GM23338 (cell line): ENCODE results near the gene KLHL22. TPM values are rescaled to one million over a fixed set of nuclear protein-coding genes. Genes with fewer than 3 reads are reported as not detected.

Experiments
- ATAC-seq: fragments of 200-7000 bp; cut with Tn5 transposase; 3 replicates; pipeline ENCODE4 v1.9.1; 2020
- DNase-seq: peaks from one replicate; pipeline ENCODE4 v3.0.0-alpha.2; 2015; ENCODE audit warnings: low spot score
- H2AFZ ChIP-seq: fragments of 200-600 bp; sonication (generic); 2 replicates; pipeline ENCODE4 v1.8.0; 2016; ENCODE audit warnings: antibody characterized with exemption, mild to moderate bottlenecking, moderate library complexity
- H3F3A ChIP-seq: fragments of 200-600 bp; sonication (generic); replicated peaks from 2 replicates; pipeline ENCODE4 v1.8.0; 2017; ENCODE audit warnings: antibody characterized with exemption, mixed run types, low read depth
- H3K27ac ChIP-seq: fragments of 200-600 bp; sonication (generic); 2 replicates; pipeline ENCODE4 v1.6.1; 2016; ENCODE audit warnings: low read depth
- H3K27me3 ChIP-seq: fragments of 200-600 bp; sonication (generic); 2 replicates; pipeline ENCODE4 v1.8.0; 2016; ENCODE audit warnings: mild to moderate bottlenecking, mixed run types, moderate library complexity; ENCODE audit not compliant: insufficient read depth
- H3K36me3 ChIP-seq: fragments of 200-600 bp; sonication (generic); 2 replicates; pipeline ENCODE4 v1.8.0; 2016; ENCODE audit warnings: mild to moderate bottlenecking; ENCODE audit not compliant: insufficient read depth
- H3K4me1 ChIP-seq: fragments of 200-600 bp; sonication (generic); 2 replicates; pipeline ENCODE4 v1.8.0; 2016; ENCODE audit warnings: mild to moderate bottlenecking, moderate library complexity; ENCODE audit not compliant: insufficient read depth
- H3K4me2 ChIP-seq: fragments of 200-600 bp; sonication (generic); 2 replicates; pipeline ENCODE4 v1.7.1; 2017; ENCODE audit warnings: mixed run types
- H3K4me3 ChIP-seq: fragments of 200-600 bp; sonication (generic); 2 replicates; pipeline ENCODE4 v1.6.1; 2016; ENCODE audit warnings: mixed run types
- H3K79me2 ChIP-seq: fragments of 200-600 bp; sonication (generic); replicated peaks from 2 replicates; pipeline ENCODE4 v1.8.0; 2017; ENCODE audit warnings: mild to moderate bottlenecking; ENCODE audit not compliant: insufficient read depth
- H3K9me2 ChIP-seq: fragments of 200-600 bp; sonication (generic); 2 replicates; pipeline ENCODE4 v1.8.0; 2017; ENCODE audit not compliant: insufficient read depth
- H4K20me1 ChIP-seq: fragments of 200-600 bp; sonication (generic); replicated peaks from 2 replicates; pipeline ENCODE4 v1.8.0; 2017; ENCODE audit warnings: mild to moderate bottlenecking; ENCODE audit not compliant: insufficient read depth
- H3K27ac Mint-ChIP-seq: 2 replicates; pipeline ENCODE4 v1.8.0; 2020; ENCODE audit warnings: inconsistent platforms, mild to moderate bottlenecking, moderate library complexity, mixed read lengths
- H3K27me3 Mint-ChIP-seq: 3 replicates; pipeline ENCODE4 v1.8.0; 2022; ENCODE audit warnings: low read depth, mild to moderate bottlenecking, moderate library complexity, mixed read lengths, inconsistent platforms; ENCODE audit not compliant: insufficient read depth, poor library complexity
- H3K36me3 Mint-ChIP-seq: 3 replicates; pipeline ENCODE4 v1.8.0; 2021; ENCODE audit warnings: low read depth, mild to moderate bottlenecking, inconsistent platforms, moderate library complexity, mixed read lengths
- H3K4me1 Mint-ChIP-seq: 3 replicates; pipeline ENCODE4 v1.8.0; 2020; ENCODE audit warnings: mild to moderate bottlenecking, inconsistent platforms, mixed read lengths
- H3K4me3 Mint-ChIP-seq: 3 replicates; pipeline ENCODE4 v1.8.0; 2021; ENCODE audit warnings: moderate library complexity, mild to moderate bottlenecking, inconsistent platforms, mixed read lengths
- H3K9me3 Mint-ChIP-seq: 3 replicates; pipeline ENCODE4 v1.8.0; 2020; ENCODE audit warnings: moderate library complexity, mild to moderate bottlenecking, inconsistent platforms, mixed read lengths
- CREB1 ChIP-seq: fragments of 250-450 bp; sonication (Bioruptor Pico); IDR thresholded peaks from 2 replicates; pipeline ENCODE4 v1.5.0; 2020; ENCODE audit warnings: low read depth, mild to moderate bottlenecking, moderate library complexity
- CTCF ChIP-seq, 2 experiments: fragments of 200-600 bp in 1 of 2; sonication (generic) in 1 of 2; conservative IDR thresholded peaks; 2 replicates each; pipeline versions ENCODE4 v1.5.1 to v1.6.1; 2016 to 2017; ENCODE audit warnings: antibody characterized with exemption in 2 of 2, low read depth in 2 of 2, mild to moderate bottlenecking in 2 of 2, moderate library complexity in 1 of 2
- EZH2 ChIP-seq: fragments of 200-600 bp; sonication (generic); IDR thresholded peaks from one replicate; pipeline ENCODE4 v1.8.0; 2017; ENCODE audit warnings: antibody characterized with exemption, mild to moderate bottlenecking, low read depth; ENCODE audit not compliant: unreplicated experiment
- EZH2phosphoT487 ChIP-seq: fragments of 200-600 bp; sonication (generic); IDR thresholded peaks from one replicate; pipeline ENCODE4 v1.8.1; 2018; ENCODE audit warnings: antibody characterized with exemption; ENCODE audit not compliant: unreplicated experiment
- JUNB ChIP-seq: IDR thresholded peaks from one replicate; pipeline ENCODE4 v1.6.1; 2016; ENCODE audit warnings: antibody characterized with exemption; ENCODE audit not compliant: unreplicated experiment
- NANOG ChIP-seq: IDR thresholded peaks from 2 replicates; pipeline ENCODE4 v1.6.1; 2016; ENCODE audit warnings: antibody characterized with exemption, borderline replicate concordance
- POLR2AphosphoS5 ChIP-seq: IDR thresholded peaks from 2 replicates; pipeline ENCODE4 v1.6.1; 2016; ENCODE audit warnings: antibody characterized with exemption, low read depth
- STAT1 ChIP-seq: IDR thresholded peaks from one replicate; pipeline ENCODE4 v1.6.1; 2016; ENCODE audit warnings: antibody characterized with exemption; ENCODE audit not compliant: unreplicated experiment
- ZNF114 ChIP-seq: fragments of 250-450 bp; sonication (Bioruptor Pico); IDR thresholded peaks from 2 replicates; pipeline ENCODE4 v1.5.0; 2020; ENCODE audit warnings: mild to moderate bottlenecking, moderate library complexity
- ZNF331 ChIP-seq: fragments of 250-450 bp; sonication (Bioruptor Pico); IDR thresholded peaks from 2 replicates; pipeline ENCODE4 v1.5.0; 2020; ENCODE audit warnings: low read depth, mild to moderate bottlenecking, moderate library complexity
- ZNF462 ChIP-seq: fragments of 250-450 bp; sonication (Bioruptor Pico); IDR thresholded peaks from 2 replicates; pipeline ENCODE4 v1.5.0; 2020; ENCODE audit warnings: mild to moderate bottlenecking, moderate library complexity
- polyA plus RNA-seq: library from polyadenylated mRNA; unstranded; fragments of >200 nt; fragmentation: Nextera tagmentation; extraction: Ambion mirVana; gene quantifications from 2 replicates; pipeline ENCODE4 v1.2.1, GENCODE V29; 2016
- total RNA-seq: library from RNA; depleted of rRNA; stranded (reverse); fragments of >200 nt; shearing (Covaris generic); gene quantifications from 2 replicates; pipeline ENCODE4 v1.2.3, GENCODE V29; 2014
- TF ChIP-seq, protein P1 (sequence below): IDR thresholded peaks from one replicate; pipeline ENCODE4 v1.6.1; 2018; ENCODE audit warnings: antibody characterized with exemption; ENCODE audit not compliant: unreplicated experiment
- TF ChIP-seq, protein P2 (sequence below): IDR thresholded peaks from 2 replicates; pipeline ENCODE4 v1.6.1; 2016; ENCODE audit warnings: antibody characterized with exemption

The KLHL22 gene
- total and polyA plus RNA-seq, 2 experiments from 2014 or later = 2.4 to 16.0 TPM

GRCh38 chr22:20428496-20429253, 66.9 kb downstream of the KLHL22 start:
- H3K36me3 ChIP-seq = no peaks in the 10 kb centered on the region
- H3K27me3 Mint-ChIP-seq = peaks cover 85% of the 10 kb centered on the region
- H3K79me2 ChIP-seq = no peaks in the 10 kb centered on the region
- H3K27ac ChIP-seq = no peak overlapping the region
- H3K4me1 Mint-ChIP-seq = peaks cover 4% of the 10 kb centered on the region
- H3K4me3 ChIP-seq = peak overlapping the region; percentile 49
- DNase-seq (no peak), ATAC-seq (no peak)
- H3K4me1 ChIP-seq = peaks cover 4% of the 10 kb centered on the region; the same call in 1 of the 2 replicates
- H3K27me3 ChIP-seq = peaks cover 91% of the 10 kb centered on the region
- H3K27ac Mint-ChIP-seq = no peak overlapping the region
- TF ChIP-seq EZH2 = no peak
- TF ChIP-seq, protein P1, sequence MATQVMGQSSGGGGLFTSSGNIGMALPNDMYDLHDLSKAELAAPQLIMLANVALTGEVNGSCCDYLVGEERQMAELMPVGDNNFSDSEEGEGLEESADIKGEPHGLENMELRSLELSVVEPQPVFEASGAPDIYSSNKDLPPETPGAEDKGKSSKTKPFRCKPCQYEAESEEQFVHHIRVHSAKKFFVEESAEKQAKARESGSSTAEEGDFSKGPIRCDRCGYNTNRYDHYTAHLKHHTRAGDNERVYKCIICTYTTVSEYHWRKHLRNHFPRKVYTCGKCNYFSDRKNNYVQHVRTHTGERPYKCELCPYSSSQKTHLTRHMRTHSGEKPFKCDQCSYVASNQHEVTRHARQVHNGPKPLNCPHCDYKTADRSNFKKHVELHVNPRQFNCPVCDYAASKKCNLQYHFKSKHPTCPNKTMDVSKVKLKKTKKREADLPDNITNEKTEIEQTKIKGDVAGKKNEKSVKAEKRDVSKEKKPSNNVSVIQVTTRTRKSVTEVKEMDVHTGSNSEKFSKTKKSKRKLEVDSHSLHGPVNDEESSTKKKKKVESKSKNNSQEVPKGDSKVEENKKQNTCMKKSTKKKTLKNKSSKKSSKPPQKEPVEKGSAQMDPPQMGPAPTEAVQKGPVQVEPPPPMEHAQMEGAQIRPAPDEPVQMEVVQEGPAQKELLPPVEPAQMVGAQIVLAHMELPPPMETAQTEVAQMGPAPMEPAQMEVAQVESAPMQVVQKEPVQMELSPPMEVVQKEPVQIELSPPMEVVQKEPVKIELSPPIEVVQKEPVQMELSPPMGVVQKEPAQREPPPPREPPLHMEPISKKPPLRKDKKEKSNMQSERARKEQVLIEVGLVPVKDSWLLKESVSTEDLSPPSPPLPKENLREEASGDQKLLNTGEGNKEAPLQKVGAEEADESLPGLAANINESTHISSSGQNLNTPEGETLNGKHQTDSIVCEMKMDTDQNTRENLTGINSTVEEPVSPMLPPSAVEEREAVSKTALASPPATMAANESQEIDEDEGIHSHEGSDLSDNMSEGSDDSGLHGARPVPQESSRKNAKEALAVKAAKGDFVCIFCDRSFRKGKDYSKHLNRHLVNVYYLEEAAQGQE = no peak
- TF ChIP-seq POLR2AphosphoS5 = no peak
- TF ChIP-seq ZNF462 (CRISPR knock-in tag) = no peak
- no peak for TF ChIP-seq ZNF331 (CRISPR knock-in tag)
- TF ChIP-seq STAT1 = no peak
- no peak for TF ChIP-seq CREB1
- no peak for TF ChIP-seq NANOG
- no peak for TF ChIP-seq ZNF114 (CRISPR knock-in tag)
- no peak for TF ChIP-seq JUNB
- no peak for TF ChIP-seq CTCF (conservative IDR thresholded peaks at IDR 0.05; ENCODE audit: low read depth in 2 of 2)
- TF ChIP-seq EZH2phosphoT487 = no peak
- TF ChIP-seq, protein P2, sequence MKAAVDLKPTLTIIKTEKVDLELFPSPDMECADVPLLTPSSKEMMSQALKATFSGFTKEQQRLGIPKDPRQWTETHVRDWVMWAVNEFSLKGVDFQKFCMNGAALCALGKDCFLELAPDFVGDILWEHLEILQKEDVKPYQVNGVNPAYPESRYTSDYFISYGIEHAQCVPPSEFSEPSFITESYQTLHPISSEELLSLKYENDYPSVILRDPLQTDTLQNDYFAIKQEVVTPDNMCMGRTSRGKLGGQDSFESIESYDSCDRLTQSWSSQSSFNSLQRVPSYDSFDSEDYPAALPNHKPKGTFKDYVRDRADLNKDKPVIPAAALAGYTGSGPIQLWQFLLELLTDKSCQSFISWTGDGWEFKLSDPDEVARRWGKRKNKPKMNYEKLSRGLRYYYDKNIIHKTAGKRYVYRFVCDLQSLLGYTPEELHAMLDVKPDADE = no peak
- H3K9me3 Mint-ChIP-seq = no peaks in the 10 kb centered on the region; the same call in 1 of the 3 replicates
- peaks cover 6% of the 10 kb centered on the region; the same call in 1 of the 2 replicates for H4K20me1 ChIP-seq
- peak overlapping the region; percentile 53 for H3K4me3 Mint-ChIP-seq
- H3K36me3 Mint-ChIP-seq = peaks cover 4% of the 10 kb centered on the region
- no peaks in the 10 kb centered on the region for H3K9me2 ChIP-seq
- H3F3A ChIP-seq = 0 out of 2 replicates have a peak, but pooled peaks cover 10% of the 10 kb centered on the region
- H2AFZ ChIP-seq = no peak overlapping the region
- peak overlapping the region; percentile 77 for H3K4me2 ChIP-seq
